ENCODE measurements around the gene DDC. TPM values are rescaled to one million over a fixed set of nuclear protein-coding genes. Genes with fewer than 3 reads are reported as not detected.

The DDC gene
- total RNA-seq, 1 donor from 2014 or later = 1.4 TPM

- no peak for TF ChIP-seq CTCF (conservative IDR thresholded peaks at IDR 0.05; ENCODE audit: low read depth, low read length)
- DNase-seq (ENCODE audit: low read depth) = no peak
- no peak overlapping the region for H3K4me3 ChIP-seq (ENCODE audit: low read depth, low read length)
Observed at GRCh38 chr7:50426280-50427045, 138.7 kb downstream of the DDC start.

- H3K4me3 ChIP-seq (ENCODE audit: low read depth, low read length) = no peak overlapping the region
- no peak for TF ChIP-seq CTCF (conservative IDR thresholded peaks at IDR 0.05; ENCODE audit: low read depth, low read length)
- DNase-seq (ENCODE audit: low read depth) = no peak
Observed at GRCh38 chr7:50425318-50425717, 139.9 kb downstream of the DDC start.

- DNase-seq (ENCODE audit: low read depth) = no peak
- no peak for TF ChIP-seq CTCF (conservative IDR thresholded peaks at IDR 0.05; ENCODE audit: low read depth, low read length)
- H3K4me3 ChIP-seq (ENCODE audit: low read depth, low read length) = no peak overlapping the region
Observed at GRCh38 chr7:50423860-50424259, 141.3 kb downstream of the DDC start.

GRCh38 chr7:50422858-50423257 is 142.3 kb downstream of the DDC start:
- H3K4me3 ChIP-seq (ENCODE audit: low read depth, low read length) = no peak overlapping the region
- TF ChIP-seq CTCF (conservative IDR thresholded peaks at IDR 0.05; ENCODE audit: low read depth, low read length) = no peak
- DNase-seq (ENCODE audit: low read depth) = no peak

GRCh38 chr7:50421043-50421442 is 144.2 kb downstream of the DDC start:
- TF ChIP-seq CTCF (conservative IDR thresholded peaks at IDR 0.05; ENCODE audit: low read depth, low read length) = no peak
- H3K4me3 ChIP-seq (ENCODE audit: low read depth, low read length) = no peak overlapping the region

GRCh38 chr7:50418526-50419290 is 146.5 kb downstream of the DDC start:
- no peak overlapping the region for H3K4me3 ChIP-seq (ENCODE audit: low read depth, low read length)
- no peak for TF ChIP-seq CTCF (conservative IDR thresholded peaks at IDR 0.05; ENCODE audit: low read depth, low read length)
- DNase-seq (ENCODE audit: low read depth) = no peak

More at GRCh38 chr7:50421043-50421442, 144.2 kb downstream of the DDC start:
- DNase-seq (ENCODE audit: low read depth) = no peak

Measured in epithelial cell of proximal tubule (primary cell).